Measurements from ENCODE around the gene TSR3. TPM values are rescaled to one million over a fixed set of nuclear protein-coding genes. Genes with fewer than 3 reads are reported as not detected.

Gene TSR3
- total and polyA plus RNA-seq, 2 of the 13 experiments (the other 11 are each of a cell fraction or from before 2014, with no cell fraction given): 24.2 to 51.0 TPM

GRCh38 chr16:1379304-1380076, 27.8 kb upstream of the TSR3 start (continued):
- peak; percentile 87 for TF ChIP-seq ARID4A (CRISPR knock-in tag; IDR thresholded peaks at IDR 0.05; ENCODE audit: borderline replicate concordance)
- 0 out of 2 replicates have a peak, but pooled peaks have one; percentile 33 for TF ChIP-seq MYPOP (CRISPR knock-in tag; IDR thresholded peaks at IDR 0.05)
- no peak for TF ChIP-seq ZNF589 (CRISPR knock-in tag; conservative IDR thresholded peaks at IDR 0.05)
- no peak for TF ChIP-seq ZFAT (CRISPR knock-in tag; conservative IDR thresholded peaks at IDR 0.05)
- TF ChIP-seq CSRNP1 (CRISPR knock-in tag; IDR thresholded peaks at IDR 0.05): peak; percentile 69; the same call in 1 of the 2 replicates
- TF ChIP-seq ARNT2 (CRISPR knock-in tag; IDR thresholded peaks at IDR 0.05; ENCODE audit: low read depth): peak; percentile 51; the same call in 1 of the 2 replicates
- peak; percentile 31; the same call in 1 of the 2 replicates for TF ChIP-seq ZNF891 (CRISPR knock-in tag; IDR thresholded peaks at IDR 0.05)
- TF ChIP-seq CAMTA2 (CRISPR knock-in tag; IDR thresholded peaks at IDR 0.05; ENCODE audit: borderline replicate concordance): 0 out of 2 replicates have a peak, but pooled peaks have one; percentile 58
- TF ChIP-seq GPN1 (CRISPR knock-in tag; IDR thresholded peaks at IDR 0.05; ENCODE audit: borderline replicate concordance): no peak
- peak; percentile 61 for TF ChIP-seq ATF7-NPFF (CRISPR knock-in tag; IDR thresholded peaks at IDR 0.05; ENCODE audit: low read depth)
- peak; percentile 57 for TF ChIP-seq TAF1 (CRISPR knock-in tag; IDR thresholded peaks at IDR 0.05)
- TF ChIP-seq GFI1 (CRISPR knock-in tag; IDR thresholded peaks at IDR 0.05; ENCODE audit: borderline replicate concordance): peak; percentile 54; the same call in 1 of the 2 replicates
- TF ChIP-seq PATZ1 (CRISPR knock-in tag; IDR thresholded peaks at IDR 0.05): peak; percentile 3; the same call in 1 of the 2 replicates
- peak; percentile 33; the same call in 1 of the 2 replicates for TF ChIP-seq NFKB2 (CRISPR knock-in tag; IDR thresholded peaks at IDR 0.05; ENCODE audit: borderline replicate concordance)
- TF ChIP-seq KMT2A (CRISPR knock-in tag; IDR thresholded peaks at IDR 0.05): peak; percentile 2; the same call in 1 of the 2 replicates
- no peak for TF ChIP-seq ZNF740 (CRISPR knock-in tag; IDR thresholded peaks at IDR 0.05)
- TF ChIP-seq POLR2A (IDR thresholded peaks at IDR 0.05; ENCODE audit: insufficient read depth in 1 of 2, low read depth in 2 of 2, low read length in 2 of 2): peak; percentile 55 to 74
